Fibroblast of lung (primary cell): ENCODE measurements around the gene CRADD. TPM values are rescaled to one million over a fixed set of nuclear protein-coding genes. Genes with fewer than 3 reads are reported as not detected.
"Not testable (repeated sequence)": the region's sequence is repeated elsewhere in the genome, so short reads cannot be mapped to it uniquely, and the experiment has no call there.

Experiments
- DNase-seq, 2 donors: peaks; one replicate each; pipeline versions ENCODE4 v3.0.0 to v3.0.0-alpha.2; 2010; ENCODE audit warnings: low read depth in 2 of 2
- H2AFZ ChIP-seq: 2 replicates; pipeline ENCODE4 v1.5.1; 2012; ENCODE audit warnings: low read length, control low read depth, inconsistent platforms
- H3K27ac ChIP-seq: 2 replicates; pipeline ENCODE4 v1.5.1; 2011; ENCODE audit warnings: low read length, control low read depth; ENCODE audit not compliant: insufficient read depth
- H3K27me3 ChIP-seq: 2 replicates; pipeline ENCODE4 v1.5.1; 2011; ENCODE audit warnings: mild to moderate bottlenecking, low read length; ENCODE audit not compliant: control insufficient read depth, insufficient read depth
- H3K36me3 ChIP-seq: 2 replicates; pipeline ENCODE4 v1.5.1; 2011; ENCODE audit warnings: low read length; ENCODE audit not compliant: control insufficient read depth, insufficient read depth
- H3K4me1 ChIP-seq: 2 replicates; pipeline ENCODE4 v1.5.1; 2011; ENCODE audit warnings: low read length; ENCODE audit not compliant: control insufficient read depth, insufficient read depth; ENCODE audit errors: extremely low read depth
- H3K4me2 ChIP-seq: 2 replicates; pipeline ENCODE4 v1.5.1; 2011; ENCODE audit warnings: low read length, control low read depth; ENCODE audit not compliant: insufficient read depth; ENCODE audit errors: extremely low read depth
- H3K4me3 ChIP-seq, 4 experiments: fragments of 200-600 bp in 1 of 4; sonication (generic) in 1 of 4; replicated peaks in 1 of 4; 2 replicates each; pipeline ENCODE4 v1.5.1; 2011 to 2016; ENCODE audit warnings: low read length in 4 of 4, low read depth in 3 of 4, mild to moderate bottlenecking in 3 of 4, control low read depth in 2 of 4, inconsistent platforms in 1 of 4, mixed read lengths in 1 of 4; ENCODE audit not compliant: insufficient read depth in 1 of 4; ENCODE audit errors: control extremely low read depth in 1 of 4
- H3K79me2 ChIP-seq: 2 replicates; pipeline ENCODE4 v1.5.1; 2012; ENCODE audit warnings: mild to moderate bottlenecking, low read length, inconsistent platforms; ENCODE audit not compliant: control insufficient read depth, insufficient read depth
- H3K9ac ChIP-seq: 2 replicates; pipeline ENCODE4 v1.5.1; 2011; ENCODE audit warnings: mild to moderate bottlenecking, low read length, control low read depth; ENCODE audit not compliant: insufficient read depth
- H3K9me3 ChIP-seq: 2 replicates; pipeline ENCODE4 v1.5.1; 2012; ENCODE audit warnings: low read depth, low read length; ENCODE audit not compliant: control insufficient read depth, insufficient read depth
- H4K20me1 ChIP-seq: 2 replicates; pipeline ENCODE4 v1.5.1; 2011; ENCODE audit warnings: low read length; ENCODE audit not compliant: control insufficient read depth, insufficient read depth; ENCODE audit errors: extremely low read depth
- CTCF ChIP-seq, 2 donors: IDR thresholded peaks in 1 of 2; conservative IDR thresholded peaks in 1 of 2; 1 replicate in 1 of 2; 2 replicates in 1 of 2; pipeline ENCODE4 v1.5.1; 2011 to 2012; ENCODE audit warnings: low read length in 2 of 2, control low read depth in 1 of 2, inconsistent platforms in 1 of 2, low read depth in 1 of 2, mild to moderate bottlenecking in 1 of 2
- EZH2 ChIP-seq: IDR thresholded peaks from 2 replicates; pipeline ENCODE4 v1.5.1; 2012; ENCODE audit warnings: low read length, control low read depth, mild to moderate bottlenecking; ENCODE audit errors: missing control alignments
- polyA plus RNA-seq, 2 donors: library from polyadenylated mRNA; depleted of rRNA in 1 of 2; stranded (reverse) in 1 of 2; unstranded in 1 of 2; fragments of >200 nt; gene quantifications; 2 replicates each; pipeline ENCODE4 v1.2.1, GENCODE V29; 2011 to 2012; ENCODE audit warnings: missing spikeins in 1 of 2
- total RNA-seq: library from RNA; depleted of rRNA; stranded (reverse); fragments of >200 nt; gene quantifications from 2 replicates; pipeline ENCODE4 v1.2.1, GENCODE V29; 2014

Gene CRADD
- total and polyA plus RNA-seq, 2 donors (not counting 1 experiment from before 2014, with no cell fraction given), result 13.5 to 21.1 TPM

- no peak overlapping the region for H2AFZ ChIP-seq
- no peak overlapping the region for H3K27ac ChIP-seq
- H4K20me1 ChIP-seq, result no peaks in the 10 kb centered on the region
- H3K9ac ChIP-seq, result no peak overlapping the region
- DNase-seq, result no peak
- H3K4me3 ChIP-seq, result no peak overlapping the region
- TF ChIP-seq CTCF (conservative IDR thresholded peaks at IDR 0.05 in 1 of 2, IDR thresholded peaks at IDR 0.05 in 1 of 2; ENCODE audit: low read depth in 1 of 2, low read length in 2 of 2), result no peak
- no peak for TF ChIP-seq EZH2
- no peaks in the 10 kb centered on the region for H3K79me2 ChIP-seq
- H3K27me3 ChIP-seq, result no peaks in the 10 kb centered on the region
- H3K9me3 ChIP-seq, result no peaks in the 10 kb centered on the region
- H3K36me3 ChIP-seq, result no peaks in the 10 kb centered on the region
- H3K4me2 ChIP-seq, result no peak overlapping the region
- H3K4me1 ChIP-seq, result peaks cover 2% of the 10 kb centered on the region
Measured at GRCh38 chr12:93639406-93639805, 37.8 kb upstream of the CRADD start.

GRCh38 chr12:93641380-93641779 is 35.8 kb upstream of the CRADD start:
- H4K20me1 ChIP-seq, H3K4me2 ChIP-seq: not testable (repeated sequence)

GRCh38 chr12:93642751-93643150 is 34.4 kb upstream of the CRADD start:
- H3K27me3 ChIP-seq, result no peaks in the 10 kb centered on the region
- H3K36me3 ChIP-seq, result no peaks in the 10 kb centered on the region
- no peak overlapping the region for H3K9ac ChIP-seq
- no peaks in the 10 kb centered on the region for H3K9me3 ChIP-seq
- H4K20me1 ChIP-seq, result no peaks in the 10 kb centered on the region
- peaks cover 1% of the 10 kb centered on the region for H3K4me1 ChIP-seq
- H3K79me2 ChIP-seq, result no peaks in the 10 kb centered on the region
- H3K27ac ChIP-seq, result no peak overlapping the region
- no peak overlapping the region for H2AFZ ChIP-seq
- no peak overlapping the region for H3K4me3 ChIP-seq
- no peak for TF ChIP-seq CTCF (conservative IDR thresholded peaks at IDR 0.05 in 1 of 2, IDR thresholded peaks at IDR 0.05 in 1 of 2; ENCODE audit: low read depth in 1 of 2, low read length in 2 of 2)
- no peak for TF ChIP-seq EZH2
- DNase-seq, result no peak
- H3K4me2 ChIP-seq, result no peak overlapping the region

More at GRCh38 chr12:93641380-93641779, 35.8 kb upstream of the CRADD start:
- H3K27me3 ChIP-seq, H3K36me3 ChIP-seq, H3K27ac ChIP-seq, H3K79me2 ChIP-seq, H3K9me3 ChIP-seq, DNase-seq, H3K4me1 ChIP-seq, H2AFZ ChIP-seq, H3K9ac ChIP-seq, H3K4me3 ChIP-seq: not testable (repeated sequence)
